SK-N-SH (cell line): ENCODE data around the gene ABCF3. TPM values are rescaled to one million over a fixed set of nuclear protein-coding genes. Genes with fewer than 3 reads are reported as not detected.

ENCODE experiments used
- EZH2phosphoT487 ChIP-seq: fragments of 200-600 bp; sonication (generic); IDR thresholded peaks from 2 replicates; pipeline ENCODE4 v1.6.1; 2017; ENCODE audit warnings: low read depth, mixed run types, mild to moderate bottlenecking, antibody characterized with exemption, moderate library complexity, borderline replicate concordance
- FOSL2 ChIP-seq: IDR thresholded peaks from 2 replicates; pipeline ENCODE4 v1.4.0; 2012; ENCODE audit warnings: low read depth, mild to moderate bottlenecking, moderate library complexity, borderline replicate concordance
- FOXJ3 ChIP-seq: sonication (generic); formaldehyde crosslinking; IDR thresholded peaks from 2 replicates; pipeline ENCODE4 v1.5.1; 2020; ENCODE audit warnings: mild to moderate bottlenecking, missing genetic modification reagents
- GATA2 ChIP-seq: sonication (generic); formaldehyde crosslinking; IDR thresholded peaks from 2 replicates; pipeline ENCODE4 v1.5.0; 2020; ENCODE audit warnings: mild to moderate bottlenecking, missing genetic modification reagents
- JUND ChIP-seq: IDR thresholded peaks from 2 replicates; pipeline ENCODE4 v1.4.0; 2012
- MEF2A ChIP-seq: IDR thresholded peaks from 2 replicates; pipeline ENCODE4 v1.4.0; 2012; ENCODE audit warnings: low read depth, borderline replicate concordance
- NFIC ChIP-seq: IDR thresholded peaks from 2 replicates; pipeline ENCODE4 v1.4.0; 2012; ENCODE audit warnings: borderline replicate concordance
- NRF1 ChIP-seq: IDR thresholded peaks from 2 replicates; pipeline ENCODE4 v1.6.1; 2012; ENCODE audit warnings: low read depth, mild to moderate bottlenecking, low read length
- POLR2AphosphoS5 ChIP-seq: IDR thresholded peaks from 2 replicates; pipeline ENCODE4 v1.6.1; 2012; ENCODE audit warnings: low read depth, low read length
- RAD21 ChIP-seq: IDR thresholded peaks from 2 replicates; pipeline ENCODE4 v1.6.1; 2012; ENCODE audit warnings: mild to moderate bottlenecking, low read length
- RXRA ChIP-seq: IDR thresholded peaks from 2 replicates; pipeline ENCODE4 v1.4.0; 2012; ENCODE audit warnings: low read depth, mild to moderate bottlenecking, borderline replicate concordance
- TAF1 ChIP-seq: IDR thresholded peaks from 2 replicates; pipeline ENCODE4 v1.6.1; 2012; ENCODE audit warnings: low read depth, mild to moderate bottlenecking, low read length, moderate library complexity, borderline replicate concordance
- TCF12 ChIP-seq: IDR thresholded peaks from 2 replicates; pipeline ENCODE4 v1.4.0; 2012
- TEAD4 ChIP-seq: IDR thresholded peaks from 2 replicates; pipeline ENCODE4 v1.4.0; 2012; ENCODE audit warnings: mild to moderate bottlenecking, borderline replicate concordance; ENCODE audit not compliant: insufficient read depth
- YY1 ChIP-seq: IDR thresholded peaks from 2 replicates; pipeline ENCODE4 v1.4.0; 2012; ENCODE audit warnings: low read depth, mild to moderate bottlenecking
- polyA plus RNA-seq, 3 experiments: library from polyadenylated mRNA; depleted of rRNA; stranded (reverse); fragments of >200 nt; gene quantifications; 2 replicates each; pipeline ENCODE4 v1.2.3, GENCODE V29; 2012
- TF ChIP-seq, protein P1 (sequence below): IDR thresholded peaks from 2 replicates; pipeline ENCODE4 v1.6.1; 2012; ENCODE audit warnings: mild to moderate bottlenecking, low read depth, low read length, moderate library complexity
- TF ChIP-seq, protein P2 (sequence below): IDR thresholded peaks from 2 replicates; pipeline ENCODE4 v1.4.0; 2012; ENCODE audit warnings: low read depth
- TF ChIP-seq, protein P3 (sequence below): IDR thresholded peaks from 2 replicates; pipeline ENCODE4; 2012
- TF ChIP-seq, protein P4 (sequence below): IDR thresholded peaks from 2 replicates; pipeline ENCODE4 v1.4.0; 2012; ENCODE audit warnings: low read depth, borderline replicate concordance

ABCF3 gene
- polyA plus RNA-seq, 1 of the 3 experiments (the other 2 are of a cell fraction) = 55.6 TPM

DNA sequence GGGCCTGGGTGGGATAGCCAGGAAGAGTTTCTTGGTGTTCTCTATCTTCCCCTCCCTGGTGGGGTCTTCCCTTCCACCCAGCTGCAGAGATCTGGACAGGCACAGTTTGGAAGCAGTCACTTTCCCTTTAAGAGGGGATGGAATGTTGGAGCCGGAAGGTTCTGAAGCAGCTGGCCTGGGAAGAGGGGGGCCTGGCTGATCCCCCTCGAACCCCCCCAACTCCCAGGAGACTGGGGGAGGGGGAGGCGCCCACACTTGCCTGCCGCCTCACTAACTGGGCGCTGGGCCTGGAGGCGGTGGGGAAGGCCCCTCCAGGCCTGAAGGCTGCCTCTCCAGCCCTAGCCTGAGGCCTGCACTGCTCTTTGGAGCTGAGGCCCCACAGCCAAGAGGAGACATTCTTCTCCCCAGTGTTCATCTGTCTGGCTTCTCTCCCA is 29.5 kb upstream of the ABCF3 start (continued):
- TF ChIP-seq EZH2phosphoT487 = no peak
- TF ChIP-seq TEAD4 = 0 out of 2 replicates have a peak, but pooled peaks have one; percentile 41
- no peak for TF ChIP-seq POLR2AphosphoS5
- TF ChIP-seq, protein P1, sequence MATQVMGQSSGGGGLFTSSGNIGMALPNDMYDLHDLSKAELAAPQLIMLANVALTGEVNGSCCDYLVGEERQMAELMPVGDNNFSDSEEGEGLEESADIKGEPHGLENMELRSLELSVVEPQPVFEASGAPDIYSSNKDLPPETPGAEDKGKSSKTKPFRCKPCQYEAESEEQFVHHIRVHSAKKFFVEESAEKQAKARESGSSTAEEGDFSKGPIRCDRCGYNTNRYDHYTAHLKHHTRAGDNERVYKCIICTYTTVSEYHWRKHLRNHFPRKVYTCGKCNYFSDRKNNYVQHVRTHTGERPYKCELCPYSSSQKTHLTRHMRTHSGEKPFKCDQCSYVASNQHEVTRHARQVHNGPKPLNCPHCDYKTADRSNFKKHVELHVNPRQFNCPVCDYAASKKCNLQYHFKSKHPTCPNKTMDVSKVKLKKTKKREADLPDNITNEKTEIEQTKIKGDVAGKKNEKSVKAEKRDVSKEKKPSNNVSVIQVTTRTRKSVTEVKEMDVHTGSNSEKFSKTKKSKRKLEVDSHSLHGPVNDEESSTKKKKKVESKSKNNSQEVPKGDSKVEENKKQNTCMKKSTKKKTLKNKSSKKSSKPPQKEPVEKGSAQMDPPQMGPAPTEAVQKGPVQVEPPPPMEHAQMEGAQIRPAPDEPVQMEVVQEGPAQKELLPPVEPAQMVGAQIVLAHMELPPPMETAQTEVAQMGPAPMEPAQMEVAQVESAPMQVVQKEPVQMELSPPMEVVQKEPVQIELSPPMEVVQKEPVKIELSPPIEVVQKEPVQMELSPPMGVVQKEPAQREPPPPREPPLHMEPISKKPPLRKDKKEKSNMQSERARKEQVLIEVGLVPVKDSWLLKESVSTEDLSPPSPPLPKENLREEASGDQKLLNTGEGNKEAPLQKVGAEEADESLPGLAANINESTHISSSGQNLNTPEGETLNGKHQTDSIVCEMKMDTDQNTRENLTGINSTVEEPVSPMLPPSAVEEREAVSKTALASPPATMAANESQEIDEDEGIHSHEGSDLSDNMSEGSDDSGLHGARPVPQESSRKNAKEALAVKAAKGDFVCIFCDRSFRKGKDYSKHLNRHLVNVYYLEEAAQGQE = no peak
- peak; percentile 49 for TF ChIP-seq TCF12
- no peak for TF ChIP-seq NRF1
- TF ChIP-seq YY1 = no peak
- TF ChIP-seq JUND = no peak
- no peak for TF ChIP-seq NFIC
- TF ChIP-seq, protein P2, sequence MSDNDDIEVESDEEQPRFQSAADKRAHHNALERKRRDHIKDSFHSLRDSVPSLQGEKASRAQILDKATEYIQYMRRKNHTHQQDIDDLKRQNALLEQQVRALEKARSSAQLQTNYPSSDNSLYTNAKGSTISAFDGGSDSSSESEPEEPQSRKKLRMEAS = peak; percentile 60; the same call in 1 of the 2 replicates
- TF ChIP-seq RAD21 = no peak
- no peak for TF ChIP-seq TAF1
- TF ChIP-seq, protein P3, sequence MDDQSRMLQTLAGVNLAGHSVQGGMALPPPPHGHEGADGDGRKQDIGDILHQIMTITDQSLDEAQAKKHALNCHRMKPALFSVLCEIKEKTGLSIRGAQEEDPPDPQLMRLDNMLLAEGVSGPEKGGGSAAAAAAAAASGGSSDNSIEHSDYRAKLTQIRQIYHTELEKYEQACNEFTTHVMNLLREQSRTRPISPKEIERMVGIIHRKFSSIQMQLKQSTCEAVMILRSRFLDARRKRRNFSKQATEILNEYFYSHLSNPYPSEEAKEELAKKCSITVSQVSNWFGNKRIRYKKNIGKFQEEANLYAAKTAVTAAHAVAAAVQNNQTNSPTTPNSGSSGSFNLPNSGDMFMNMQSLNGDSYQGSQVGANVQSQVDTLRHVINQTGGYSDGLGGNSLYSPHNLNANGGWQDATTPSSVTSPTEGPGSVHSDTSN = peak; percentile 25; the same call in 1 of the 2 replicates
- no peak for TF ChIP-seq MEF2A
- TF ChIP-seq FOSL2 = no peak
- TF ChIP-seq, protein P4, sequence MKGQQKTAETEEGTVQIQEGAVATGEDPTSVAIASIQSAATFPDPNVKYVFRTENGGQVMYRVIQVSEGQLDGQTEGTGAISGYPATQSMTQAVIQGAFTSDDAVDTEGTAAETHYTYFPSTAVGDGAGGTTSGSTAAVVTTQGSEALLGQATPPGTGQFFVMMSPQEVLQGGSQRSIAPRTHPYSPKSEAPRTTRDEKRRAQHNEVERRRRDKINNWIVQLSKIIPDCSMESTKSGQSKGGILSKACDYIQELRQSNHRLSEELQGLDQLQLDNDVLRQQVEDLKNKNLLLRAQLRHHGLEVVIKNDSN = no peak
- no peak for TF ChIP-seq FOXJ3
- TF ChIP-seq GATA2 (CRISPR knock-in tag) = no peak
- TF ChIP-seq RXRA = no peak
